ENCODE results near the gene VMP1.

The VMP1 gene

DNA sequence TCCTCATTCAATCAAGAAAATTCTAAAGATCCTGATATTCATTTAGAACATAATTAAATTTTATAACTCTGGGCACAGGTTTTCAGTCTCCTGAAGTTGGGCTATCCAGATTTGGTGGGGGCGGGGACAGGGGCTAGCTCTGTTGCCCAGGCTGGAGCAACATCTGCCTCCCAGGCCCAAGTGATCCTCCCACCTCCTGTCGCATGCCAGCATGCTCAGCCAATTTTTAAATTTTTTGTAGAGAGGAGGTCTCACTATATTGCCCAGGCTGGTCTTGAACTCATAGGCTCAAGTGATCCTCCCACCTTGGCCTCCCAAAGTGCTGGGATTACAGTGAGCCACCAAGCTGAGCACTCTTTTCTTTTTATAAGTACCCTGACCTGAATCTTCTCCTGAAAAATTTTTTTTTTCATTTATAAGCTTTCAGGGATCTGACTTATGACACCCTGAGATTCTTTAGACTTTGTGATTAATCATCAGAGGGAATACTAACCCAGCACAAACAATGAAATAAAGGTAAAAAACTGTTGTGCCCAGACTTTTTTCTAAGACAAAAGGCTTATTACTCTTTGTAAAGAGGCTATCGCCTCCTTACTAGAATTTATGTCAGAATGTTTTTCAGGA is 122.7 kb downstream of the VMP1 start:
- peaks cover 57% of the 10 kb centered on the region for H3K4me1 ChIP-seq (ENCODE audit: insufficient read depth, low read length)
- H4K20me1 ChIP-seq (ENCODE audit: insufficient read depth, low read length) = no peaks in the 10 kb centered on the region
- peak overlapping the region; percentile 86 for H3K27ac ChIP-seq (ENCODE audit: low read length)
- no peaks in the 10 kb centered on the region for H3K36me3 ChIP-seq (ENCODE audit: insufficient read depth, low read length)
- TF ChIP-seq EZH2 (IDR thresholded peaks at IDR 0.05; ENCODE audit: borderline replicate concordance, low read depth, low read length, severe bottlenecking) = no peak
- no peaks in the 10 kb centered on the region for H3K27me3 ChIP-seq (ENCODE audit: insufficient read depth, low read length, poor library complexity)
- no peak overlapping the region for H3K4me3 ChIP-seq (ENCODE audit: low read depth in 1 of 2, low read length in 2 of 2)
- DNase-seq (no peak), ATAC-seq (ENCODE audit: insufficient read depth, low read depth) (no peak)
- peak overlapping the region; percentile 41; the same call in 1 of the 2 replicates for H3K4me2 ChIP-seq (ENCODE audit: insufficient read depth, low read length)
- H2AFZ ChIP-seq (ENCODE audit: low read depth, low read length) = no peak overlapping the region
- H3K9ac ChIP-seq (ENCODE audit: low read depth, low read length) = peak overlapping the region; percentile 40
- H3K9me3 ChIP-seq (ENCODE audit: insufficient read depth, low read length, severe bottlenecking) = no peaks in the 10 kb centered on the region
- no peaks in the 10 kb centered on the region for H3K79me2 ChIP-seq (ENCODE audit: insufficient read depth, low read length)

- no peak for ATAC-seq (ENCODE audit: insufficient read depth, low read depth)
These were observed 123.5 kb downstream of the VMP1 start for GRCh38 chr17:59830846-59831486.

DNA sequence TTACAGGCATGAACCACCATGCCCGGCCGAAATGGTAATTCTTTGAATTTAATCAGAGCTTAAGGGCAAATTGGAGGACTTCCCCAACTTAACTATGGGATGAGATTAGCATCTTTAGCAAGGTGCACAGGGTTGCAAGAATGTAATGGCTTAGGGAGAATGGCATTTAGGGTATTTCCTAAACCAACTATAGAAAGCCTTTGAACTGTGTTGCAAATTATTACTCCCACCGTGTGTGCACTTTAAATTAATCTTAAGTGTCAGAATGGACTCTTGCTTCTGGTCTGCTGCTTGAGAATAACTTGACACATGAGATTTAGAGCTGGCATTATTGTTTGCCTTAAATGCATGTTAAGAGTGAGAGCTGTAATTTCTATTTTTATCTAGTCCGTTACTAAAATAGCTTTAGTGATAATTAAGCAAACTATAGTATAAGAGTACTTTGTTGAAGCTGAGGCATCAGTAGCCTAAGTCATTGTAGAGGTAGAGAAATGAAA is 125.5 kb downstream of the VMP1 start:
- H3K4me2 ChIP-seq (ENCODE audit: insufficient read depth, low read length) = no peak overlapping the region
- no peak overlapping the region for H3K9ac ChIP-seq (ENCODE audit: low read depth, low read length)
- no peak overlapping the region for H3K27ac ChIP-seq (ENCODE audit: low read length)
- H4K20me1 ChIP-seq (ENCODE audit: insufficient read depth, low read length) = no peaks in the 10 kb centered on the region
- ATAC-seq (ENCODE audit: insufficient read depth, low read depth) (no peak), DNase-seq (no peak)
- H3K4me3 ChIP-seq (ENCODE audit: low read depth in 1 of 2, low read length in 2 of 2) = no peak overlapping the region
- no peak overlapping the region for H2AFZ ChIP-seq (ENCODE audit: low read depth, low read length)
- TF ChIP-seq, protein P1, sequence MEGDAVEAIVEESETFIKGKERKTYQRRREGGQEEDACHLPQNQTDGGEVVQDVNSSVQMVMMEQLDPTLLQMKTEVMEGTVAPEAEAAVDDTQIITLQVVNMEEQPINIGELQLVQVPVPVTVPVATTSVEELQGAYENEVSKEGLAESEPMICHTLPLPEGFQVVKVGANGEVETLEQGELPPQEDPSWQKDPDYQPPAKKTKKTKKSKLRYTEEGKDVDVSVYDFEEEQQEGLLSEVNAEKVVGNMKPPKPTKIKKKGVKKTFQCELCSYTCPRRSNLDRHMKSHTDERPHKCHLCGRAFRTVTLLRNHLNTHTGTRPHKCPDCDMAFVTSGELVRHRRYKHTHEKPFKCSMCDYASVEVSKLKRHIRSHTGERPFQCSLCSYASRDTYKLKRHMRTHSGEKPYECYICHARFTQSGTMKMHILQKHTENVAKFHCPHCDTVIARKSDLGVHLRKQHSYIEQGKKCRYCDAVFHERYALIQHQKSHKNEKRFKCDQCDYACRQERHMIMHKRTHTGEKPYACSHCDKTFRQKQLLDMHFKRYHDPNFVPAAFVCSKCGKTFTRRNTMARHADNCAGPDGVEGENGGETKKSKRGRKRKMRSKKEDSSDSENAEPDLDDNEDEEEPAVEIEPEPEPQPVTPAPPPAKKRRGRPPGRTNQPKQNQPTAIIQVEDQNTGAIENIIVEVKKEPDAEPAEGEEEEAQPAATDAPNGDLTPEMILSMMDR (IDR thresholded peaks at IDR 0.05; ENCODE audit: borderline replicate concordance, extremely low read depth, low read length, poor library complexity, severe bottlenecking) = no peak
- no peak for TF ChIP-seq EZH2 (IDR thresholded peaks at IDR 0.05; ENCODE audit: borderline replicate concordance, low read depth, low read length, severe bottlenecking)
- peaks cover 44% of the 10 kb centered on the region for H3K4me1 ChIP-seq (ENCODE audit: insufficient read depth, low read length)
- H3K27me3 ChIP-seq (ENCODE audit: insufficient read depth, low read length, poor library complexity) = no peaks in the 10 kb centered on the region
- no peaks in the 10 kb centered on the region for H3K9me3 ChIP-seq (ENCODE audit: insufficient read depth, low read length, severe bottlenecking)
- H3K79me2 ChIP-seq (ENCODE audit: insufficient read depth, low read length) = peaks cover 2% of the 10 kb centered on the region; the same call in 1 of the 2 replicates
- no peaks in the 10 kb centered on the region for H3K36me3 ChIP-seq (ENCODE audit: insufficient read depth, low read length)

More at GRCh38 chr17:59830846-59831486, 123.5 kb downstream of the VMP1 start:
- H3K9me3 ChIP-seq (ENCODE audit: insufficient read depth, low read length, severe bottlenecking) = no peaks in the 10 kb centered on the region
- no peaks in the 10 kb centered on the region for H3K79me2 ChIP-seq (ENCODE audit: insufficient read depth, low read length)
- no peak overlapping the region for H3K4me2 ChIP-seq (ENCODE audit: insufficient read depth, low read length)
- no peak overlapping the region for H2AFZ ChIP-seq (ENCODE audit: low read depth, low read length)
- no peak overlapping the region for H3K9ac ChIP-seq (ENCODE audit: low read depth, low read length)
- H3K27ac ChIP-seq (ENCODE audit: low read length) = peak overlapping the region; percentile 86
- TF ChIP-seq EZH2 (IDR thresholded peaks at IDR 0.05; ENCODE audit: borderline replicate concordance, low read depth, low read length, severe bottlenecking) = no peak
- TF ChIP-seq, protein P1 (IDR thresholded peaks at IDR 0.05; ENCODE audit: borderline replicate concordance, extremely low read depth, low read length, poor library complexity, severe bottlenecking) = no peak
- no peak overlapping the region for H3K4me3 ChIP-seq (ENCODE audit: low read depth in 1 of 2, low read length in 2 of 2)
- H3K27me3 ChIP-seq (ENCODE audit: insufficient read depth, low read length, poor library complexity) = no peaks in the 10 kb centered on the region
- H3K36me3 ChIP-seq (ENCODE audit: insufficient read depth, low read length) = no peaks in the 10 kb centered on the region
- DNase-seq = no peak
- H4K20me1 ChIP-seq (ENCODE audit: insufficient read depth, low read length) = no peaks in the 10 kb centered on the region
- H3K4me1 ChIP-seq (ENCODE audit: insufficient read depth, low read length) = peaks cover 50% of the 10 kb centered on the region
